ENCODE measurements around the gene MYOF.

Gene MYOF

GRCh38 chr10:93482145-93482834, at the start of gene MYOF:
Gene MYOF, minus strand, starts transcription at chr10:93482334. Its CDS starts 140 bp downstream, at chr10:93482194.
- peak; percentile 65 for DNase-seq

- no peak for DNase-seq
Measured at GRCh38 chr10:93518531-93518930, 36.4 kb upstream of the MYOF start.

- DNase-seq: no peak
Measured at GRCh38 chr10:93516006-93516380, 33.9 kb upstream of the MYOF start.

- DNase-seq: no peak
Measured at GRCh38 chr10:93515071-93516005, 33.2 kb upstream of the MYOF start.

GRCh38 chr10:93514521-93514920, 32.4 kb upstream of the MYOF start:
- DNase-seq: peak; percentile 94

- DNase-seq: peak; percentile 68
Measured at GRCh38 chr10:93513091-93513490, 31.0 kb upstream of the MYOF start.

- no peak for DNase-seq
Measured at GRCh38 chr10:93512565-93512964, 30.4 kb upstream of the MYOF start.

- DNase-seq: no peak
Measured at GRCh38 chr10:93509816-93510215, 27.7 kb upstream of the MYOF start.

GRCh38 chr10:93505075-93505474, 22.9 kb upstream of the MYOF start:
- no peak for DNase-seq

GRCh38 chr10:93503075-93503474, 20.9 kb upstream of the MYOF start:
- no peak for DNase-seq

GRCh38 chr10:93501650-93502049, 19.5 kb upstream of the MYOF start:
- no peak for DNase-seq

- no peak for DNase-seq
Measured at GRCh38 chr10:93498166-93498565, 16.0 kb upstream of the MYOF start.

- DNase-seq: peak; percentile 95
Measured at GRCh38 chr10:93496322-93497041, 14.3 kb upstream of the MYOF start, which contains the start of gene CEP55. Gene CEP55, plus strand, starts transcription at chr10:93496612. Its CDS starts 3,440 bp downstream, at chr10:93500052.

GRCh38 chr10:93495654-93496321, 13.7 kb upstream of the MYOF start:
- peak; percentile 72 for DNase-seq

- no peak for DNase-seq
Measured at GRCh38 chr10:93494494-93494893, 12.4 kb upstream of the MYOF start.

- no peak for DNase-seq
Measured at GRCh38 chr10:93493162-93493561, 11.0 kb upstream of the MYOF start.

GRCh38 chr10:93491602-93492121, 9.5 kb upstream of the MYOF start:
- DNase-seq: no peak

GRCh38 chr10:93488956-93489528, 6.9 kb upstream of the MYOF start:
- DNase-seq: no peak

GRCh38 chr10:93485690-93486089, 3.6 kb upstream of the MYOF start:
- no peak for DNase-seq

GRCh38 chr10:93481637-93482144, 443 bp downstream of the MYOF start:
- no peak for DNase-seq

- DNase-seq: no peak
Measured at GRCh38 chr10:93478873-93479272, 3.3 kb downstream of the MYOF start.

- DNase-seq: no peak
Measured at GRCh38 chr10:93476756-93477155, 5.4 kb downstream of the MYOF start.
